Ascending aorta (tissue), 2 donors: ENCODE data around the gene ATP13A5. TPM values are rescaled to one million over a fixed set of nuclear protein-coding genes. Genes with fewer than 3 reads are reported as not detected.

Source experiments
- DNase-seq, 2 donors: peaks; one replicate each; pipeline ENCODE4 v3.0.0-alpha.2; 2019; ENCODE audit warnings: low spot score in 2 of 2
- H3K27ac ChIP-seq, 2 donors: fragments of 200-600 bp; sonication (generic); one replicate each; pipeline ENCODE4 v1.5.1; 2016 to 2017; ENCODE audit warnings: mild to moderate bottlenecking in 1 of 2
- H3K27me3 ChIP-seq: fragments of 200-600 bp; sonication (generic); one replicate; pipeline ENCODE4 v1.5.1; 2017
- H3K36me3 ChIP-seq, 2 donors: fragments of 200-600 bp; sonication (generic); one replicate each; pipeline ENCODE4 v1.5.1; 2016
- H3K4me1 ChIP-seq, 2 donors: fragments of 200-600 bp; sonication (generic); one replicate each; pipeline ENCODE4 v1.5.1; 2016 to 2017; ENCODE audit warnings: mild to moderate bottlenecking in 1 of 2
- H3K4me3 ChIP-seq, 2 donors: fragments of 200-600 bp; sonication (generic); one replicate each; pipeline ENCODE4 v1.5.1; 2016 to 2017; ENCODE audit warnings: mild to moderate bottlenecking in 1 of 2
- H3K9me3 ChIP-seq, 2 donors: fragments of 200-600 bp; sonication (generic); one replicate each; pipeline ENCODE4 v1.5.1; 2016
- intact Hi-C: fragments of 100-400 bp; cut with DNase I; formaldehyde crosslinking; loops from one replicate; pipeline ENCODE4 v1.15.1; 2023
- total RNA-seq: library from RNA; depleted of rRNA; stranded (reverse); fragments of >200 nt; gene quantifications from one replicate; pipeline ENCODE4 v1.1.0, GENCODE V29; 2016
- TF ChIP-seq, protein P1 (sequence below), 3 experiments: fragments of 200-600 bp in 2 of 3; fragments of 450-650 bp in 1 of 3; sonication (generic) in 2 of 3; IDR thresholded peaks; one replicate each; pipeline ENCODE4 v1.5.1; 2016 to 2019; ENCODE audit warnings: antibody characterized with exemption in 3 of 3, mild to moderate bottlenecking in 1 of 3, moderate library complexity in 1 of 3

The ATP13A5 gene
- total RNA-seq, 1 donor from 2014 or later = not detected

DNA sequence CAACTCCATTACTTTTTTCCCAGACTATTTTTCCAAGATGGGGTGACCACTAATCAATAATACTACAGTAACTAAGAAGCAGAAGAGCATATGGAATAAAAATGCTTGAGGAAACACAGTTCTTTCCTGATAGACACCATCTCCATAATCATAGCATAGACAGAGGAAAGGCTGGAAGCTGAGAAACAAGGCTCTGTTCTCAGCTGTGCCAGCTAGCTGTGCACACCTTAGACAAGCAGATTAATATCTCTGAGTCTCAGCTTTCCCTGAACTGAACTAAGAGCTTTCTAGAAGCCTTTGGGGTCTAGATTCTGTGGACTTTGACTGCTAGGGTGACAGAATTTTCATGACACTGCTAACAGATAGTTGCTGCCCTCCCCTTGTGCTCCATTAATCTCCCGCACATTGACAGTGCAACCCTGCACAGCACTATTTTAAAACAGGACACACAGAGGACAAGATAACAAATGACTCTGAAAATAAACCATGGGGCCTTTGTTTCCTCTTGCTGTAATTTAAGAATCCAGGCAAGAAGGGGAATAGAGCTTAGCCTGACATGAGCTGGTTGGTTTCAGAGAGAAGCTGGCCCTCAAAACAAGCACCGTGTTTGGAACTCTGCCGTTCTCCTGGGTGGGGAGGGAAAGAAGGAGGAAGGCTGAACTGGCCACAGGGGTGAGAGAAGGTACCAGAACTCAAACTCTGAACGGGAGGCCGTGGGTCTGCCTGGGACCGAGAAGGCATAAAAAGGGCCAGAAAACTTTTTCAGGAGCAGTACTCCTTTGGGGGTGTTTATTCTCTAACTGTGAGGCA, 67.4 kb downstream of the ATP13A5 start:
- Histone ChIP-seq H3K36me3 (no peaks in the 10 kb centered on the region), H3K4me3 (no peak overlapping the region), H3K4me1 (no peaks in the 10 kb centered on the region), H3K27me3 (no peaks in the 10 kb centered on the region), H3K9me3 (no peaks in the 10 kb centered on the region), H3K27ac (no peak overlapping the region)
- TF ChIP-seq, protein P1, sequence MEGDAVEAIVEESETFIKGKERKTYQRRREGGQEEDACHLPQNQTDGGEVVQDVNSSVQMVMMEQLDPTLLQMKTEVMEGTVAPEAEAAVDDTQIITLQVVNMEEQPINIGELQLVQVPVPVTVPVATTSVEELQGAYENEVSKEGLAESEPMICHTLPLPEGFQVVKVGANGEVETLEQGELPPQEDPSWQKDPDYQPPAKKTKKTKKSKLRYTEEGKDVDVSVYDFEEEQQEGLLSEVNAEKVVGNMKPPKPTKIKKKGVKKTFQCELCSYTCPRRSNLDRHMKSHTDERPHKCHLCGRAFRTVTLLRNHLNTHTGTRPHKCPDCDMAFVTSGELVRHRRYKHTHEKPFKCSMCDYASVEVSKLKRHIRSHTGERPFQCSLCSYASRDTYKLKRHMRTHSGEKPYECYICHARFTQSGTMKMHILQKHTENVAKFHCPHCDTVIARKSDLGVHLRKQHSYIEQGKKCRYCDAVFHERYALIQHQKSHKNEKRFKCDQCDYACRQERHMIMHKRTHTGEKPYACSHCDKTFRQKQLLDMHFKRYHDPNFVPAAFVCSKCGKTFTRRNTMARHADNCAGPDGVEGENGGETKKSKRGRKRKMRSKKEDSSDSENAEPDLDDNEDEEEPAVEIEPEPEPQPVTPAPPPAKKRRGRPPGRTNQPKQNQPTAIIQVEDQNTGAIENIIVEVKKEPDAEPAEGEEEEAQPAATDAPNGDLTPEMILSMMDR (IDR thresholded peaks at IDR 0.05) = no peak
- intact Hi-C loops = no loop called here
- DNase-seq = no peak

GRCh38 chr3:193305356-193305755, 73.2 kb downstream of the ATP13A5 start:
- Histone ChIP-seq H3K4me3 (no peak overlapping the region), H3K4me1 (no peaks in the 10 kb centered on the region), H3K9me3 (no peaks in the 10 kb centered on the region), H3K27ac (no peak overlapping the region), H3K27me3 (no peaks in the 10 kb centered on the region), H3K36me3 (no peaks in the 10 kb centered on the region)
- TF ChIP-seq, protein P1 (IDR thresholded peaks at IDR 0.05) = no peak
- no peak for DNase-seq
- intact Hi-C loops = no loop called here

GRCh38 chr3:193301433-193301832, 77.1 kb downstream of the ATP13A5 start:
- H3K36me3 ChIP-seq = no peaks in the 10 kb centered on the region
- DNase-seq = no peak
- H3K4me1 ChIP-seq = no peaks in the 10 kb centered on the region
- H3K9me3 ChIP-seq = no peaks in the 10 kb centered on the region
- TF ChIP-seq, protein P1 (IDR thresholded peaks at IDR 0.05) = no peak
- intact Hi-C loops = no loop called here
- no peaks in the 10 kb centered on the region for H3K27me3 ChIP-seq
- no peak overlapping the region for H3K27ac ChIP-seq
- no peak overlapping the region for H3K4me3 ChIP-seq

GRCh38 chr3:193297421-193297820, 81.1 kb downstream of the ATP13A5 start:
- Histone ChIP-seq H3K36me3 (no peaks in the 10 kb centered on the region), H3K4me1 (no peaks in the 10 kb centered on the region), H3K27me3 (no peaks in the 10 kb centered on the region), H3K4me3 (no peak overlapping the region), H3K27ac (no peak overlapping the region), H3K9me3 (no peaks in the 10 kb centered on the region)
- no peak for DNase-seq
- intact Hi-C loops = no loop called here
- TF ChIP-seq, protein P1 (IDR thresholded peaks at IDR 0.05) = no peak

GRCh38 chr3:193295985-193296384, 82.6 kb downstream of the ATP13A5 start:
- no peak for DNase-seq
- intact Hi-C loops = no loop called here
- TF ChIP-seq, protein P1 (IDR thresholded peaks at IDR 0.05) = no peak

More at GRCh38 chr3:193295985-193296384, 82.6 kb downstream of the ATP13A5 start:
- H3K4me3 ChIP-seq = no peak overlapping the region
- H3K27me3 ChIP-seq = no peaks in the 10 kb centered on the region
- H3K36me3 ChIP-seq = no peaks in the 10 kb centered on the region
- no peaks in the 10 kb centered on the region for H3K4me1 ChIP-seq
- H3K27ac ChIP-seq = no peak overlapping the region
- no peaks in the 10 kb centered on the region for H3K9me3 ChIP-seq
